PC-3 (cell line): ENCODE data around the gene MAPK12.

ENCODE experiments used
- EZH2 ChIP-seq: fragments of 300-600 bp; sonication (generic); IDR thresholded peaks from one replicate; pipeline ENCODE4 v1.6.1; 2017; ENCODE audit warnings: antibody characterized with exemption, mild to moderate bottlenecking, low read length; ENCODE audit not compliant: unreplicated experiment
- TF ChIP-seq, protein P1 (sequence below): fragments of 300-600 bp; sonication (generic); conservative IDR thresholded peaks from 2 replicates; pipeline ENCODE4 v1.5.1; 2017; ENCODE audit warnings: antibody characterized with exemption, low read depth, mild to moderate bottlenecking, low read length

GRCh38 chr22:50226875-50227165 is 34.7 kb downstream of the MAPK12 start:
- TF ChIP-seq, protein P1, sequence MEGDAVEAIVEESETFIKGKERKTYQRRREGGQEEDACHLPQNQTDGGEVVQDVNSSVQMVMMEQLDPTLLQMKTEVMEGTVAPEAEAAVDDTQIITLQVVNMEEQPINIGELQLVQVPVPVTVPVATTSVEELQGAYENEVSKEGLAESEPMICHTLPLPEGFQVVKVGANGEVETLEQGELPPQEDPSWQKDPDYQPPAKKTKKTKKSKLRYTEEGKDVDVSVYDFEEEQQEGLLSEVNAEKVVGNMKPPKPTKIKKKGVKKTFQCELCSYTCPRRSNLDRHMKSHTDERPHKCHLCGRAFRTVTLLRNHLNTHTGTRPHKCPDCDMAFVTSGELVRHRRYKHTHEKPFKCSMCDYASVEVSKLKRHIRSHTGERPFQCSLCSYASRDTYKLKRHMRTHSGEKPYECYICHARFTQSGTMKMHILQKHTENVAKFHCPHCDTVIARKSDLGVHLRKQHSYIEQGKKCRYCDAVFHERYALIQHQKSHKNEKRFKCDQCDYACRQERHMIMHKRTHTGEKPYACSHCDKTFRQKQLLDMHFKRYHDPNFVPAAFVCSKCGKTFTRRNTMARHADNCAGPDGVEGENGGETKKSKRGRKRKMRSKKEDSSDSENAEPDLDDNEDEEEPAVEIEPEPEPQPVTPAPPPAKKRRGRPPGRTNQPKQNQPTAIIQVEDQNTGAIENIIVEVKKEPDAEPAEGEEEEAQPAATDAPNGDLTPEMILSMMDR: no peak
- no peak for TF ChIP-seq EZH2
